Activated T-cell treated with anti-CD3 and anti-CD28 coated beads for 24 hours (primary cell): Measurements from ENCODE around the gene ZNF512.
"Not testable (repeated sequence)": the region's sequence is repeated elsewhere in the genome, so short reads cannot be mapped to it uniquely, and the experiment has no call there.

ENCODE experiments used
- DNase-seq: peaks from one replicate; pipeline ENCODE4 v3.0.0-alpha.2; 2020; ENCODE audit warnings: low read depth

ZNF512 gene

GRCh38 chr2:27582695-27583389, at the start of gene ZNF512:
Gene ZNF512 (plus strand): TSS chr2:27583042. CDS start chr2:27583113, 71 bp downstream.
- peak; percentile 76 for DNase-seq

GRCh38 chr2:27537287-27537686, 45.6 kb upstream of the ZNF512 start:
- DNase-seq, result no peak

DNA sequence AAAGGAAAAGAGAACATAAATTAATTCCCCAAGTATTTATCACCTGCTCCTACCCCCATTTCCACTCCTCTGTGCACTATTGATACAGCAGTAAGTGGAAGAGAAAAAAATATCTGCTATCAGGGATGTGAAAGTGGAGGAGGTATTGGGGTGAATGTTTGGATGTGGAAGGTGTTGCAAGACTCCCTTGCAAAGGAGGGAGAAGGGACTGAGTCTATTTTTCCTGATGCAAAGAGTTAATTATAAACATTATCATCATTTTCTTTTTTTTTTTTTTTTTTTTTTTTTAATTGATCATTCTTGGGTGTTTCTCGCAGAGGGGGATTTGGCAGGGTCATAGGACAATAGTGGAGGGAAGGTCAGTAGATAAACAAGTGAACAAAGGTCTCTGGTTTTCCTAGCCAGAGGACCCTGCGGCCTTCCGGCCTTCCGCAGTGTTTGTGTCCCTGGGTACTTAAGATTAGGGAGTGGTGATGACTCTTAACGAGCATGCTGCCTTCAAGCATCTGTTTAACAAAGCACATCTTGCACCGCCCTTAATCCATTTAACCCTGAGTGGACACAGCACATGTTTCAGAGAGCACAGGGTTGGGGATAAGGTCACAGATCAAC, 43.9 kb upstream of the ZNF512 start:
- not testable (repeated sequence) for DNase-seq

DNA sequence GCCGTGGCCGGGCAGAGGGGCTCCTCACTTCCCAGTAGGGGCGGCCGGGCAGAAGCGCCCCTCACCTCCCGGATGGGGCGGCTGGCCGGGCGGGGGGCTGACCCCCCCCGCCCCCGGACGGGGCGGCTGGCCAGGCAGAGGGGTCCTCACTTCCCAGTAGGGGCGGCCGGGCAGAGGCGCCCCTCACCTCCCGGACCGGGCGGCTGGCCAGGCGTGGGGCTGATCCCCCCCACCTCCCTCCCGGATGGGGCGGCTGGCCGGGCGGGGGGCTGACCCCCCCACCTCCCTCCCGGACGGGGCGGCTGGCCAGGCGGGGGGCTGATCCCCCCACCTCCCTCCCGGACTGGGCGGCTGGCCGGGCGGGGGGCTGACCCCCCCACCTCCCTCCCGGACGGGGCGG, 43.2 kb upstream of the ZNF512 start:
- not testable (repeated sequence) for DNase-seq

- DNase-seq, result no peak
Observed at GRCh38 chr2:27544143-27544821, 38.6 kb upstream of the ZNF512 start.

DNA sequence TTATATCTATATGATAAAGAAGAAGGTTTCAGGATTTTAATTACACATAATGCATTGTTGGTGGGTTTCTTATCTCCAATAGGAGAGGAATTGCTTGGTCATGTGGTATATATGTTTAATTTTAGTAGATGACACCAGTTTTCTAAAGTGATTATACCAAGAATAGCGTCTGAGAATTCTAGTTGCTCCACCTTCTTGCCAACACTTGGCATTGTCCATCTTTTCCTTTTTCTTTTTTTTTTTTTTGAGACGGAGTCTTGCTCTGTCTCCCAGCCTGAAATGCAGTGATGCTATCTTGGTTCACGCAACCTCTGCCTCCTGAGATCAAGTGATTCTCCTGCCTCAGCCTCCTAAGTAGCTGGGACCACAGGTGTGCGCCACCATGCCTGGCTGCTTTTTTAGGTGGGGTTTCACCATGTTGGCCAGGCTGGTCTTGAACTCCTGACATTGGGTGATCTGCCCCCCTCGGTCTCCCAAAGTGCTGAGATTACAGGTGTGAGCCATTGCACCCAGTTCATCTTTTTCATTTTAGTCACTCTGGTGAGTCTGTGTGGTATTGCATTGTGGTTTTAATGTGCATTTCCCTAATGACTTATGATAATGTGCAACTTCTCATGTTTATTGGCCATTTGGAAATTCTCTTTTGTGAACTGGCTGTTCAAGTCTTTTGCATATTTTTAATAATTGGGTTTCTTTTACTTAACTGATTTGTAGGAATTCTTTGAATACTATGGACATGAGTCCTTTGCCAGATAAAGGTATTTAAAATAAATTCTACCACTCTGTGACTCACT, 37.3 kb upstream of the ZNF512 start:
- DNase-seq, result no peak

DNA sequence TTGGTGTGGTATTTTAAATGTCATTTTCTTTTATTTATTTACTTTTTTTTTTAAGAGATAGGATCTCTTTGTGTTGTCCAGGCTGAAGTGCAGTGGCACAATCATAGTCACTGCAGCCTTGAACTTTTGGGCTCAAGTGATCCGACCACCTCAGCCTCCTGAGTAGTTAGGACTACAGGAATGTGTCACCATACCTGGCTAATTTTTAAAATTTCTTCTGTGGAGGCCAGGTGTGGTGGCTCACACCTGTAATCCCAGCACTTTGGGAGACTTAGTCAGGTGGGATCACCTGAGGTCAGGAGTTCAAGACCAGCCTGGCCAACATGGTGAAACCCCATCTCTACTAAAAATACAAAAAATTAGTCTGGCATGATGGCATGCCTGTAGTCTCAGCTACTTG, 33.5 kb upstream of the ZNF512 start:
- DNase-seq, result no peak

DNA sequence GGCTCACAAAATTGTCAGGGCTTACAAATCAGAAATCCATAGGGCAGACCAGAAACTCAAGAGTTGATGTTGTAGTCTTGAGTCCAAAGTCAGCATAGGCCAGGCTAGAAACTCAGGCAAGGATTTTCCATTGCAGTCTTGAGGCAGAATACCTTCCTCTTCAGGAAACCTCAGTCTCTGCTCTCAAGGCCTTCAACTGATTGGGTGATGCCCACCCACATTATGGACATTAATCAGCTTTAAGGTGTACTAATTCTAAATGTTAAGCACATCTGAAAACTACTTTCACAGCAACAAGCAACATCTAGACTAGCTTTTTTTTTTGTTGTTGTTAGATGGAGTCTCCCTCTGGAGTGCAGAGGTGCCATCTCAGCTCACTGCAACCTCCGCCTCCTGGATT, 31.3 kb upstream of the ZNF512 start:
- DNase-seq, result no peak

- DNase-seq, result no peak
Observed at GRCh38 chr2:27552941-27553340, 29.9 kb upstream of the ZNF512 start.

- DNase-seq, result not testable (repeated sequence)
Observed at GRCh38 chr2:27554451-27554850, 28.4 kb upstream of the ZNF512 start.

DNA sequence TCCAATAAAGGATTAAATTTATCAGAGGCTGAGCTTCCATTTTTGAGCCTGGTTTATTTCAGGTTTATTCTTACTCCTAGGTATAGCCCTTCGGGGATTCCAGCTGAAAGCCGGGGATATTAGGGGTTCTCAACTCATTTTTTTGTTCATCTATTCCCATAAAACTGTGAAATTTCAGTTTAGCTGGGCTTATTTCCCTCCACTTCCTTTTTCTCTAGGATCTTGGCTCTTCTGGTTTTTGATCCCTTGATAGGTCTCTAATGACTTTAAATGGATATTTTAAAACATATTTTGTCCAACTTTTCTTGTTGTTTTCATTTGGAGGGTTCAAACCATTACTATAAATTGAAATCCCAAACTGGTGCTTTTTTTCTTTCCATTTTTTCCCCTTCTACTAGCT, 23.6 kb upstream of the ZNF512 start:
- no peak for DNase-seq

- no peak for DNase-seq
Observed at GRCh38 chr2:27561060-27561459, 21.8 kb upstream of the ZNF512 start.

DNA sequence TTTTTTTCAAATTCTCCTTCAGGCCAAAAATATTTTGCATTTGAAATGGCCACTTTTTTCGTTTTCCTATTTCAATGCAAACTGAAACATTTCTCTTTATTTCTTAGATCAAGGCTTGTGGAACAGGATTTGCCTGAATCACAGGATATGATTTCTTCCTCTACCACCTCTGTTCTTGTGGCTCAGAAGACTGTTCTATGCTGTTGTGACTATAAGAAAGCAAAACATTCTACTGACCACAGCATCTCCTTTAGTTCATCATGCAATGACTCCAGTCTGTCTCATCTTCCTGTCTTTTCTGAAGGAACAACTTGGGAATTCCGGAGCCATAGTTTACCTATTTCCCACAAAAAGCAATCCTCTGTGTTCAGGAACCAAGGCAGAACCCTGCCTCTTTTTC, 16.2 kb upstream of the ZNF512 start:
- no peak for DNase-seq

GRCh38 chr2:27569398-27569797, 13.4 kb upstream of the ZNF512 start:
- DNase-seq, result no peak

GRCh38 chr2:27571197-27571596, 11.6 kb upstream of the ZNF512 start:
- no peak for DNase-seq

- DNase-seq, result no peak
Observed at GRCh38 chr2:27571681-27572080, 11.2 kb upstream of the ZNF512 start.

GRCh38 chr2:27572439-27572838, 10.4 kb upstream of the ZNF512 start:
- no peak for DNase-seq

DNA sequence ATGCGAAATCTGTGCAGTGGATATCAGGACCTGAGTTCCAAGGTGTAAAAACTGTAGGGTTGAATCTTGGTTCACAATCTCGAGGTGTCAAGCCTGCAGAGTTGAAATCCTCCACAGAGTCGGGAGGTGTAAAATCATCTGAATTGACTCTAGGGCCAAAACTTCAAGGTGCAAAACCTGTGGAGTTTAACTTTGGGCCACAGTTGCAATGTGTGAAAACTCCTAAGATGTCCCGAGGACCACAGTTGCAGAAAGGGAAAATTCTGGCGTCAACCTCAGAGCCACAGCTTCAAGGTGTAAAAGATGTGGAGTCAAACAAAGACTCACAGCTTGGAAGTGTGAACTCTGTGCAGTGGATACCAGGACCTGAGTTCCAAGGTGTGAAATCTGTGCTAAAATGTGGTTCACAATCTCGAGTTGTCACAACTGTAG, 9.8 kb upstream of the ZNF512 start:
- no peak for DNase-seq

- no peak for DNase-seq
Observed at GRCh38 chr2:27573452-27573851, 9.4 kb upstream of the ZNF512 start.

DNA sequence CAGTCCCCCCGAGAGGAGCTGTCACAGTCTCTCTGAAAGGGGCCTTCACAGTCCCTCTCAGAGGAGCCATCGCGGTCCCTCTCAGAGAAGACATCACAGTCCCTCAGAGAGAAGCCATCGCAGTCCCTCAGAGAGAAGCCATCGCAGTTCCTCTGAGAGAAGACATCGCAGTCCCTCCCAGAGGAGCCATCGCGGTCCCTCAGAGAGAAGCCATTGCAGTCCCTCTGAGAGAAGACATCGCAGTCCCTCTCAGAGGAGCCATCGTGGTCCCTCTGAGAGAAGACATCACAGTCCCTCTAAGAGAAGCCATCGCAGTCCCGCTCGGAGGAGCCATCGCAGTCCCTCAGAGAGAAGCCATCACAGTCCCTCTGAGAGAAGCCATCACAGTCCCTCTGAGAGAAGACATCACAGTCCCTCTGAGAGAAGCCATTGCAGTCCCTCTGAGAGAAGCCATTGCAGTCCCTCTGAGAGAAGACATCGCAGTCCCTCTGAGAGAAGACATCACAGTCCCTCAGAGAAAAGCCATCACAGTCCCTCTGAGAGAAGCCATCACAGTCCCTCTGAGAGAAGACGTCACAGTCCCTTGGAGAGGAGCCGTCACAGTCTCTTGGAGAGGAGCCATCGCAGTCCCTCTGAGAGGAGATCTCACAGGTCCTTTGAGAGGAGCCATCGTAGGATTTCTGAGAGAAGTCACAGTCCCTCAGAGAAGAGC, 1.3 kb upstream of the ZNF512 start:
- no peak for DNase-seq

DNA sequence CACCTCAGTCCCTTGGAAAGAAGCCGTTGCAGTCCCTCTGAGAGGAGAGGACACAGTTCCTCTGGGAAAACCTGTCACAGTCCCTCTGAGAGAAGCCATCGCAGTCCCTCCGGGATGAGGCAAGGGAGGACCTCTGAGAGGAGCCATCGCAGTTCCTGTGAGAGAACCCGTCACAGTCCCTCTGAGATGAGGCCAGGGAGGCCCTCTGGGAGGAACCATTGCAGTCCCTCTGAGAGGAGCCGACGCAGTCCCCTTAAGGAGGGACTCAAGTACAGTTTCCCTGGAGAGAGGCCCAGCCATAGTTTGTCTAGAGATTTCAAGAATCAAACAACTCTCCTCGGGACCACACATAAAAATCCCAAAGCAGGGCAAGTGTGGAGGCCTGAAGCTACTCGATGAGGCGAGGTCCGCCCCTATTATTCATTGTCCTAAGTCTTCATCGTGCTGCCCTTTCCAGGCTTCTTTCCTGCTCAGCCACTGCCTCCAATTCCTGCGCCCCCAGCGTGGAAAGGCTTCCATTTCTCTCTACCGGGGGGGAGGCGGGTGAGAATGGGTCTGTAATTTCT, 630 bp upstream of the ZNF512 start:
- DNase-seq, result no peak
